ENCODE results near the gene LEMD2. TPM values are rescaled to one million over a fixed set of nuclear protein-coding genes. Genes with fewer than 3 reads are reported as not detected.

Gene LEMD2
- total and polyA plus RNA-seq, 2 of the 4 experiments (the other 2 are of a cell fraction) = 26.5 to 43.6 TPM

- H2BK120ac ChIP-seq (ENCODE audit: low read depth, low read length) = no peak overlapping the region
- no peaks in the 10 kb centered on the region for H3K27me3 ChIP-seq (ENCODE audit: control insufficient read depth, insufficient read depth, low read length)
- dilution Hi-C loops (cut with HindIII; ENCODE audit: low sequenced_read_pairs, unreplicated experiment) = no loop called here
- POLR2A ChIA-PET (ENCODE audit: unreplicated experiment) = no interaction called here
- H3K23ac ChIP-seq (ENCODE audit: low read depth, low read length) = no peak overlapping the region
- in situ Hi-C loops (cut with MboI; ENCODE audit: low sequenced_read_pairs) = loop anchor here (5.0 kb wide), 1 partner anchor 258 kb away; no protein-coding TSS in a partner anchor
- intact Hi-C loops (cut with micrococcal nuclease) = no loop called here
- 0 out of 2 replicates have a peak, but pooled peaks cover 4% of the 10 kb centered on the region for H4K20me1 ChIP-seq (ENCODE audit: insufficient read depth, low read length)
- no peak overlapping the region for H3K9ac ChIP-seq (ENCODE audit: low read depth, low read length)
- WGBS, 2 experiments (ENCODE audit: extremely low coverage in 2 of 2, insufficient read length in 1 of 2) = 100% methylated on average over 2 of the region's 3 CpGs; no CpG with 5 or more reads in 1 of the 2 experiments
- BruUV-seq (replicated peaks) = no TSS peak
- H3K36me3 ChIP-seq (ENCODE audit: control insufficient read depth, insufficient read depth, low read length) = peaks cover 68% of the 10 kb centered on the region
- no peak overlapping the region for H3K4ac ChIP-seq (ENCODE audit: low read depth, low read length)
- H3K4me3 ChIP-seq (ENCODE audit: insufficient read depth, low read depth, low read length) = no peak overlapping the region
- H4K5ac ChIP-seq (ENCODE audit: low read depth, low read length) = no peak overlapping the region
- CTCF ChIA-PET = interaction anchor here (0.7 kb wide), 1 partner anchor 13 kb away, joined by 3 read pairs; no protein-coding TSS in a partner anchor
- H3K14ac ChIP-seq (replicated peaks; ENCODE audit: low read depth, low read length) = no peak overlapping the region
- H3K9me3 ChIP-seq (ENCODE audit: control insufficient read depth, insufficient read depth, low read length) = no peaks in the 10 kb centered on the region
- H4K91ac ChIP-seq (ENCODE audit: insufficient read depth, low read depth, low read length) = no peak overlapping the region
- no peak overlapping the region for H2BK20ac ChIP-seq (ENCODE audit: low read depth, low read length)
- no peak overlapping the region for H2BK5ac ChIP-seq (ENCODE audit: low read depth, low read length, poor library complexity, severe bottlenecking)
- DNase-seq (no peak), ATAC-seq (ENCODE audit: low read depth) (no peak)
- H3K27ac ChIP-seq (ENCODE audit: insufficient read depth, low read length) = no peak overlapping the region
- TF ChIP-seq ELK1 (IDR thresholded peaks at IDR 0.05; ENCODE audit: borderline replicate concordance, low read depth, low read length) = no peak
- H3K4me1 ChIP-seq (ENCODE audit: control insufficient read depth, insufficient read depth, low read length) = peaks cover 32% of the 10 kb centered on the region
- H3K56ac ChIP-seq (ENCODE audit: extremely low read depth, insufficient read depth, low read length) = no peak overlapping the region
- H2AK5ac ChIP-seq (ENCODE audit: low read depth, low read length) = no peak overlapping the region
- H2BK15ac ChIP-seq (ENCODE audit: low read depth, low read length) = no peak overlapping the region
- H3K18ac ChIP-seq (ENCODE audit: low read depth, low read length) = no peak overlapping the region
- peaks cover 2 to 37% of the 10 kb centered on the region in 2 experiments; a peak in 3 of 4 replicates for H3K79me1 ChIP-seq (ENCODE audit: low read depth in 1 of 2, low read length in 2 of 2)
- H4K8ac ChIP-seq (ENCODE audit: low read depth in 2 of 2, low read length in 2 of 2) = no peak overlapping the region
- H3K4me2 ChIP-seq (ENCODE audit: low read depth, low read length) = no peak overlapping the region
- H2AFZ ChIP-seq (replicated peaks; ENCODE audit: low read length, poor library complexity) = no peak overlapping the region
- no peak overlapping the region for H2AK9ac ChIP-seq (replicated peaks; ENCODE audit: low read depth, low read length, poor library complexity)
- H3K9me1 ChIP-seq (ENCODE audit: insufficient read depth, low read length) = peaks cover 10% of the 10 kb centered on the region
These were observed 14.2 kb downstream of the LEMD2 start for GRCh38 chr6:33774774-33775173.
